Osteoblast (primary cell): ENCODE measurements around the gene SLC25A25. TPM values are rescaled to one million over a fixed set of nuclear protein-coding genes. Genes with fewer than 3 reads are reported as not detected.

Experiments
- DNase-seq: peaks from one replicate; pipeline ENCODE4 v3.0.0; 2011; ENCODE audit warnings: low spot score, mixed read lengths; ENCODE audit not compliant: insufficient read length; ENCODE audit errors: missing footprints
- H2AFZ ChIP-seq: 2 replicates; pipeline ENCODE4 v1.6.0; 2011; ENCODE audit warnings: mild to moderate bottlenecking, low read length
- H3K27ac ChIP-seq: 2 replicates; pipeline ENCODE4 v1.5.1; 2011; ENCODE audit warnings: mild to moderate bottlenecking, low read depth, low read length, moderate library complexity
- H3K27me3 ChIP-seq: 2 replicates; pipeline ENCODE4 v1.6.0; 2012; ENCODE audit warnings: mild to moderate bottlenecking, control low read depth, inconsistent platforms, low read length, moderate library complexity; ENCODE audit not compliant: insufficient read depth
- H3K36me3 ChIP-seq: 2 replicates; pipeline ENCODE4 v1.5.1; 2011; ENCODE audit warnings: mild to moderate bottlenecking, low read length, control low read depth, moderate library complexity; ENCODE audit not compliant: insufficient read depth
- H3K4me1 ChIP-seq: 2 replicates; pipeline ENCODE4 v1.5.1; 2011; ENCODE audit warnings: mild to moderate bottlenecking, low read length, control low read depth, moderate library complexity; ENCODE audit not compliant: insufficient read depth
- H3K4me2 ChIP-seq: 2 replicates; pipeline ENCODE4 v1.6.0; 2011; ENCODE audit warnings: mild to moderate bottlenecking, low read length; ENCODE audit not compliant: insufficient read depth
- H3K4me3 ChIP-seq: fragments of 200-600 bp; sonication (generic); 3 replicates; pipeline ENCODE4 v1.5.1; 2012; ENCODE audit warnings: mild to moderate bottlenecking, low read length, inconsistent platforms; ENCODE audit not compliant: insufficient read depth
- H3K79me2 ChIP-seq: 2 replicates; pipeline ENCODE4 v1.6.0; 2012; ENCODE audit warnings: mild to moderate bottlenecking, low read length, control low read depth, inconsistent platforms; ENCODE audit not compliant: insufficient read depth
- H3K9me3 ChIP-seq: 2 replicates; pipeline ENCODE4 v1.5.1; 2011; ENCODE audit warnings: low read depth, low read length, control low read depth
- H4K20me1 ChIP-seq: 2 replicates; pipeline ENCODE4 v1.6.0; 2012; ENCODE audit warnings: mild to moderate bottlenecking, low read length, control low read depth; ENCODE audit not compliant: insufficient read depth
- total RNA-seq: library from RNA; depleted of rRNA; stranded (reverse); fragments of >200 nt; gene quantifications from 2 replicates; pipeline ENCODE4 v1.2.3, GENCODE V29; 2012
- TF ChIP-seq, protein P1 (sequence below): IDR thresholded peaks from 2 replicates; pipeline ENCODE4 v1.5.1; 2011; ENCODE audit warnings: mild to moderate bottlenecking, low read depth, low read length, moderate library complexity; ENCODE audit errors: extremely low read depth

The SLC25A25 gene
- total RNA-seq, 1 donor, result 13.4 TPM

DNA sequence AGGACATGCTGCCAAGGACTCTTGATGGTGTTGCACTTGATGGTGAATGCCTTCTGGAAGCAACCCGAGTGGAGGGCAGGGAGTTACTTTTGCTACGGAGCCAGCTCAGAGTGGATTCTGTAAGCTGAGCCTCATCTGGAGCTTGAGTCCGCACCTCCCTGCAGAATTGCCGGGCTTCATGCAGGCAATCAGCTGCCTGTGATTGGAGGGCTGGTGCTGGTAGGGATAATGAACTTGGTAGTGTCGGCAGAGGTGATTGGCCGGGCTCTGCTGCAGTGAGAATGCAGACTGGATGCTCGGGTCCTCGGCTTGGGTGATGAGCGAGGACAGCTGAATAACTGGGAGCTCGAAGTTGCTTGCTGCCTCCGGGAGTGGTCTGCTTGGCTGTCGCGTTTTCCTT, 23.1 kb downstream of the SLC25A25 start:
- H3K4me1 ChIP-seq, result peaks cover 43% of the 10 kb centered on the region
- H3K27me3 ChIP-seq, result no peaks in the 10 kb centered on the region
- TF ChIP-seq, protein P1, sequence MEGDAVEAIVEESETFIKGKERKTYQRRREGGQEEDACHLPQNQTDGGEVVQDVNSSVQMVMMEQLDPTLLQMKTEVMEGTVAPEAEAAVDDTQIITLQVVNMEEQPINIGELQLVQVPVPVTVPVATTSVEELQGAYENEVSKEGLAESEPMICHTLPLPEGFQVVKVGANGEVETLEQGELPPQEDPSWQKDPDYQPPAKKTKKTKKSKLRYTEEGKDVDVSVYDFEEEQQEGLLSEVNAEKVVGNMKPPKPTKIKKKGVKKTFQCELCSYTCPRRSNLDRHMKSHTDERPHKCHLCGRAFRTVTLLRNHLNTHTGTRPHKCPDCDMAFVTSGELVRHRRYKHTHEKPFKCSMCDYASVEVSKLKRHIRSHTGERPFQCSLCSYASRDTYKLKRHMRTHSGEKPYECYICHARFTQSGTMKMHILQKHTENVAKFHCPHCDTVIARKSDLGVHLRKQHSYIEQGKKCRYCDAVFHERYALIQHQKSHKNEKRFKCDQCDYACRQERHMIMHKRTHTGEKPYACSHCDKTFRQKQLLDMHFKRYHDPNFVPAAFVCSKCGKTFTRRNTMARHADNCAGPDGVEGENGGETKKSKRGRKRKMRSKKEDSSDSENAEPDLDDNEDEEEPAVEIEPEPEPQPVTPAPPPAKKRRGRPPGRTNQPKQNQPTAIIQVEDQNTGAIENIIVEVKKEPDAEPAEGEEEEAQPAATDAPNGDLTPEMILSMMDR, result no peak
- peaks cover 80% of the 10 kb centered on the region for H3K79me2 ChIP-seq
- DNase-seq, result peak; percentile 96
- H4K20me1 ChIP-seq, result no peaks in the 10 kb centered on the region
- peak overlapping the region; percentile 98 for H3K27ac ChIP-seq
- peak overlapping the region; percentile 83 for H2AFZ ChIP-seq
- H3K4me2 ChIP-seq, result peak overlapping the region; percentile 88
- no peaks in the 10 kb centered on the region for H3K9me3 ChIP-seq
- H3K36me3 ChIP-seq, result peaks cover 3% of the 10 kb centered on the region
- peak overlapping the region; percentile 60 for H3K4me3 ChIP-seq

GRCh38 chr9:128091571-128091970, 23.5 kb downstream of the SLC25A25 start:
- H3K27me3 ChIP-seq, result no peaks in the 10 kb centered on the region
- H3K79me2 ChIP-seq, result peaks cover 81% of the 10 kb centered on the region
- peak overlapping the region; percentile 98 for H3K27ac ChIP-seq
- no peaks in the 10 kb centered on the region for H3K9me3 ChIP-seq
- DNase-seq, result no peak
- peaks cover 43% of the 10 kb centered on the region for H3K4me1 ChIP-seq
- peaks cover 3% of the 10 kb centered on the region for H3K36me3 ChIP-seq
- H4K20me1 ChIP-seq, result no peaks in the 10 kb centered on the region
- TF ChIP-seq, protein P1, result no peak
- peak overlapping the region; percentile 88 for H3K4me2 ChIP-seq
- peak overlapping the region; percentile 37 for H2AFZ ChIP-seq
- H3K4me3 ChIP-seq, result peak overlapping the region; percentile 60

DNA sequence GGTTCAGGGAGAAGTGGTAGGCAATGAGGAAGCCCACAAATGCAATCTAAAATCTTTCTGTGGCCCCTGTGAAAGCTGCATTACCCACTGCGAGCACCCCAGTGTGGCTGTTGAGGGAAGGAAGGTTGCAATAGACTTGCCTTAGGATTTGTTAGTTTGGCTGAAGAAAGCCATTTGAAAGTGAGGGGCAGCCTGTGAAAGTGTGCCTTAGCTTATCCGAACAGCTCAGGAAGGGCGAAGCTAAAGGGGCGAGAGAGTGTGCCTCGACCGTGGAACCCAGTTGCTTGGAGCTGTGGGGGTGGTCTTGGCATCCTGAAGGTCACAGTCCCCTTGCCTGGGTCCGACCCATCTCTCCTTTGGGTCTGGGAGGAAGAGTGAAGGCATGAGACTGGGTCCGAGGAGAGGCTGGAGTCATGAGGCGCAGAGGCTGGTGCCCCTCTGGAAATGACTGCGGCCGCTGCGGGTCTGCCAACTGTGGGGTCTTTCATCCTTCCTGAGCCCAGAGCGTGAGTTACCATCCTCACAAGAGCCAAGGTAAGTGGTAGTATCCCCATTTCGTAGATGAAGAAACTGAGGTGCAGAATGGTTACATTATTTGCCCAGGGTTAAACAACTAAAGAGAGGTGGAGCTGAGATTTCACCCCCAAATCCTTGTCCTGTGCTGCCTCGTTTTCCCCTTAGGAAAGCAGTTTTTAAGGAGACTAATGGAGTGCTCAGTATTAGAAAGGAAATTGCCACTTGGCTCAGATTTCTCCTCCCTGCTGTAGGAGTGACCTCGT, 24.4 kb downstream of the SLC25A25 start:
- Histone ChIP-seq H3K36me3 (peaks cover 3% of the 10 kb centered on the region), H3K9me3 (no peaks in the 10 kb centered on the region), H4K20me1 (no peaks in the 10 kb centered on the region), H2AFZ (no peak overlapping the region), H3K79me2 (peaks cover 86% of the 10 kb centered on the region), H3K4me2 (peak overlapping the region; percentile 88), H3K4me1 (peaks cover 43% of the 10 kb centered on the region), H3K27ac (peak overlapping the region; percentile 98), H3K27me3 (no peaks in the 10 kb centered on the region), H3K4me3 (peak overlapping the region; percentile 60)
- TF ChIP-seq, protein P1, result no peak
- DNase-seq, result no peak

DNA sequence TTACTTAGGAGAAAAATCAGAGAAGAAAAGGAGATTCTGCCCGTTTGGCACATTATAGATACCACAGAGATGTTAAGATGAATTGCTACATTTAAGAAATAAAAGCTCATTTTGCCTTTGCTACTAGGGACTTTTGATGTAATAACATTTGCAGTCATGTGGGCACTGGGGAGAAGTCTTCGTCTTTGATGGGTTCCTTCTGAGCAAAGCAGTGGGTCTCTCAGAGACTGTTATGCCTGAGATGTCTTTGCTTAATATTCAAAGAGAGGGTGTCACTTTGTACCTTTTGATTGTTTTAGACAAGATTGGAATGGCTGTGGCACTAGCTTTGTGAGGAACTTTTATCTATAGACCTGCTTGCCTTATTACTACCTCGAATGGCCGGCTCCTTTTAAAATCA, 25.0 kb downstream of the SLC25A25 start:
- peak overlapping the region; percentile 98 for H3K27ac ChIP-seq
- H3K4me3 ChIP-seq, result no peak overlapping the region
- H3K4me2 ChIP-seq, result peak overlapping the region; percentile 88
- H4K20me1 ChIP-seq, result no peaks in the 10 kb centered on the region
- peaks cover 49% of the 10 kb centered on the region for H3K4me1 ChIP-seq
- no peaks in the 10 kb centered on the region for H3K27me3 ChIP-seq
- H3K9me3 ChIP-seq, result no peaks in the 10 kb centered on the region
- H2AFZ ChIP-seq, result no peak overlapping the region
- DNase-seq, result no peak
- H3K36me3 ChIP-seq, result peaks cover 3% of the 10 kb centered on the region
- TF ChIP-seq, protein P1, result no peak
- H3K79me2 ChIP-seq, result peaks cover 86% of the 10 kb centered on the region
